Skeletal muscle satellite cell (primary cell): Measurements from ENCODE around the gene TMEM132E. TPM values are rescaled to one million over a fixed set of nuclear protein-coding genes. Genes with fewer than 3 reads are reported as not detected.
"Not testable (repeated sequence)": the region's sequence is repeated elsewhere in the genome, so short reads cannot be mapped to it uniquely, and the experiment has no call there.

ENCODE experiments used
- H3K27me3 ChIP-seq: 2 replicates; pipeline ENCODE4 v1.7.0; 2013; ENCODE audit warnings: low read length; ENCODE audit not compliant: control insufficient read depth, insufficient read depth
- H3K36me3 ChIP-seq: 2 replicates; pipeline ENCODE4 v1.7.0; 2013; ENCODE audit warnings: mild to moderate bottlenecking, control low read depth, low read length; ENCODE audit not compliant: insufficient read depth
- H3K4me1 ChIP-seq: 2 replicates; pipeline ENCODE4 v1.7.0; 2013; ENCODE audit warnings: low read length; ENCODE audit not compliant: control insufficient read depth, insufficient read depth
- H3K4me2 ChIP-seq: 2 replicates; pipeline ENCODE4 v1.7.0; 2013; ENCODE audit warnings: mild to moderate bottlenecking, low read length
- H3K4me3 ChIP-seq: 2 replicates; pipeline ENCODE4 v1.7.0; 2013; ENCODE audit warnings: low read length
- H3K9ac ChIP-seq: 2 replicates; pipeline ENCODE4 v1.7.0; 2013; ENCODE audit warnings: mild to moderate bottlenecking, low read depth, low read length, moderate library complexity
- H3K9me3 ChIP-seq: replicated peaks from 2 replicates; pipeline ENCODE4 v1.7.0; 2013; ENCODE audit warnings: mild to moderate bottlenecking, control low read depth, low read length
- total RNA-seq: library from RNA; depleted of rRNA; stranded (reverse); fragments of >200 nt; gene quantifications from 2 replicates; pipeline ENCODE4 v1.2.3, GENCODE V29; 2012; rRNA removed

Gene TMEM132E
- not detected in 2 replicates for total RNA-seq

DNA sequence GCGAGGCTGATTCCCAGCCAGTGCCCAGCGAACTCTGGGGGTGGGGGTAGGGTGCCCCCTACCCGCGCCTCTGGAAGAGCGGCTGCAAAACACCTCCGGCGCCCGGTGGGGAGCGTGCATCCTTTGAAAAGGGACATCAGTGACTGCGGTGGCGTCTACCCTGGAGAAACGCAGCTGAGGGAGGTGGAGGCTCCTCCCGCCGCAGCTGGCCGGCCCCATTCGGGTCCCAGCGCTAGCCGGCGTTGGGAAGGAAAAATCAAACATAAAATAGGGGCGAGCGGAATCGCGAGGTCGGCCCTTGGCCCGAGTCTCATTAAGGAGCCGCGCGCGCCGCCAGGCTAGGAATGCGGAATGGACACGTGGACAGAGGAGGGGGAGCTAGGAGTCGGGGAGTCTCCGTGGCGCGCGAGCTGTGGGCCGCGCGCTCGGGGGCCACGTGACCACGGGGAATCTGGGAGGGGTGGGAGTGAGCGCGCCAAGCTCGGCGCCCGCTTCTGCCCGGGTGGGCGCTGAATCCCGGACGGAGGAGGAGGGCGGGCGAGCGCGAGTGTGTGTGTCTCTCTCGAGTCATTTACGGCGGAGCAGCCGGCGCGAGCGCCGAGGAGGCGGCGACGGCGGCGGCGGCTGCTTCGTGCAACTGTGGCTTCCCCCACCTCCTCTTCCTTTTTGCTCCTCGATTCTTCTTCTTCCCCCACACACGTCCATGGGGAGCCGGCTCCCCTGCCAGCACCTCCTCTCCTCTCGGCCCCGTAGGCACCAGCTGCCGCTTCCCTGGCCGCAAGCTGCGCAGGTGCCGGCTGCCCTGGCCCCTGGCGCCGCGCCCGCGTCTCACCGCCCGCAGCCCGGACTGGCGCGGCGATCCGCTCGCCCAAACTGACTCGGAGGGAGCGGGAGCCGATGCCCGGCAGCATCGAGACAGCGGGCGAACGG lies at the start of gene TMEM132E:
Gene TMEM132E (plus strand): TSS at position 566 of the 930 bp plus-strand sequence. CDS start 1,495 bp downstream, outside the sequence.
- H3K4me3 ChIP-seq, result peak within 1 kb of the TSS; percentile 58

GRCh38 chr17:34530918-34531317 lies 48.5 kb upstream of the TMEM132E start:
- no peak overlapping the region for H3K9ac ChIP-seq
- no peak overlapping the region for H3K4me3 ChIP-seq
- no peak overlapping the region for H3K4me2 ChIP-seq
- H3K27me3 ChIP-seq, result no peaks in the 10 kb centered on the region
- no peaks in the 10 kb centered on the region for H3K36me3 ChIP-seq
- no peaks in the 10 kb centered on the region for H3K4me1 ChIP-seq
- no peaks in the 10 kb centered on the region for H3K9me3 ChIP-seq

More for the DNA sequence above, at the start of gene TMEM132E:
- Histone ChIP-seq H3K4me1 (peaks cover 15% of the 10 kb centered on the region), H3K27me3 (peaks cover 70% of the 10 kb centered on the region), H3K36me3 (no peaks in the 10 kb centered on the region), H3K9me3 (no peaks in the 10 kb centered on the region), H3K9ac (no peak within 1 kb of the TSS), H3K4me2 (peak within 1 kb of the TSS; percentile 80)

GRCh38 chr17:34532281-34533065 lies 46.9 kb upstream of the TMEM132E start:
- Histone ChIP-seq H3K4me1 (no peaks in the 10 kb centered on the region), H3K4me2 (no peak overlapping the region), H3K9me3 (no peaks in the 10 kb centered on the region), H3K9ac (no peak overlapping the region), H3K36me3 (no peaks in the 10 kb centered on the region), H3K27me3 (no peaks in the 10 kb centered on the region), H3K4me3 (no peak overlapping the region)

DNA sequence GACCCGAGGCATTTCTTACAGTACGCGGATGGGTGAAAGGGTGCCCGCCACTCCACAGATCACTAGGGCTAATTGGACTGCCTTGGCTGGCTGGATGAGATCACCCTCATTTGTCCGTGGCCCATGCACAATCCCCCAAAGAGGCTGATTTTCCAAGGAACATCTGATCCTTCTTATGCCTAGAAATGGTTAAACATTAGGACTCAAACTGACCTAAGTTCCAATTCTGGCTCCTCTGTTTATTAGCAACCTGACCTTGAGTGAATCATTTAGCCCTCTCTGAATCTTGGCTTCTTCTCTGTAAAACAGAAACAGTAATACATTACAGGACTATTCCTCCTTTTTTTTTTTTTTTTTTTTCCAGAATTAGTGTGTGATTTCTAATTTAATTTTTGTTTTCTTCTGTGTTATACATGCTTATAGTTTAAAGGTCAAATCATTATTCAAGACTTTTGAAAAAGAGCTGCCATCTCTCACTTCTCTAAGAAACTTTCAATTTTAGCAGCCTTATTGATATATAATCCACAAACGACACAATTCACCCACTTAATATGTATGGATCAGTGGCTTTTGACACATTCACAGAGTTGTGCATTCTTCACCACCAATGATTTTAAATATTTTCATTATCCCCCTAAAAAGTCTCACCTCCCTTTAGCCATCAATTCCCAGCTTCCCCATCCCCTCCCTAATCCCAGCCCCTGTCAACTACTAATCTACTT lies 45.4 kb upstream of the TMEM132E start:
- H3K9ac ChIP-seq, result no peak overlapping the region
- H3K4me1 ChIP-seq, result no peaks in the 10 kb centered on the region
- H3K27me3 ChIP-seq, result no peaks in the 10 kb centered on the region
- H3K4me3 ChIP-seq, result no peak overlapping the region
- no peaks in the 10 kb centered on the region for H3K36me3 ChIP-seq
- no peaks in the 10 kb centered on the region for H3K9me3 ChIP-seq
- no peak overlapping the region for H3K4me2 ChIP-seq

GRCh38 chr17:34537445-34537844 lies 41.9 kb upstream of the TMEM132E start:
- H3K27me3 ChIP-seq, result no peaks in the 10 kb centered on the region
- no peaks in the 10 kb centered on the region for H3K4me1 ChIP-seq
- H3K4me3 ChIP-seq, result no peak overlapping the region
- no peaks in the 10 kb centered on the region for H3K9me3 ChIP-seq
- no peak overlapping the region for H3K4me2 ChIP-seq
- no peak overlapping the region for H3K9ac ChIP-seq
- H3K36me3 ChIP-seq, result no peaks in the 10 kb centered on the region

DNA sequence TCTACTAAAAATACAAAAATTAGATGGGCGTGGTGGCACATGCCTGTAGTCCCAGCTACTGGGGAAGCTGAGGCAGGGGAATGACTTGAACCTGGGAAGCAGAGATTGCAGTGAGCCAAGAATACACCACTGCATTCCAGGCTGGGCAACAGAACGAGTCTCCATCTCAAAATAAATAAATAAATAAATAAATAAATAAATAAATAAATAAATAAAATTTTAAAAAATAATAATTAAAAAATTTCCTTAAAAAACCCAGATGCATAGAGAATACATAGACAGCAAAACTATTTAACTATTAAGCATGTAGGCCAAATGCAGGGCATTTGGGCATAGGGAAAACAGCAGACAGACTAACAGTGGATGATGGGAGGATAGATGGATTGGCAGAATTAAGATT lies 40.8 kb upstream of the TMEM132E start:
- H3K9ac ChIP-seq, H3K4me3 ChIP-seq, H3K27me3 ChIP-seq, H3K36me3 ChIP-seq, H3K4me1 ChIP-seq, H3K4me2 ChIP-seq, H3K9me3 ChIP-seq: not testable (repeated sequence)

GRCh38 chr17:34539881-34540280 lies 39.5 kb upstream of the TMEM132E start:
- Histone ChIP-seq H3K4me1 (no peaks in the 10 kb centered on the region), H3K36me3 (no peaks in the 10 kb centered on the region), H3K4me2 (no peak overlapping the region), H3K27me3 (peaks cover 5% of the 10 kb centered on the region), H3K4me3 (no peak overlapping the region), H3K9ac (no peak overlapping the region), H3K9me3 (no peaks in the 10 kb centered on the region)

DNA sequence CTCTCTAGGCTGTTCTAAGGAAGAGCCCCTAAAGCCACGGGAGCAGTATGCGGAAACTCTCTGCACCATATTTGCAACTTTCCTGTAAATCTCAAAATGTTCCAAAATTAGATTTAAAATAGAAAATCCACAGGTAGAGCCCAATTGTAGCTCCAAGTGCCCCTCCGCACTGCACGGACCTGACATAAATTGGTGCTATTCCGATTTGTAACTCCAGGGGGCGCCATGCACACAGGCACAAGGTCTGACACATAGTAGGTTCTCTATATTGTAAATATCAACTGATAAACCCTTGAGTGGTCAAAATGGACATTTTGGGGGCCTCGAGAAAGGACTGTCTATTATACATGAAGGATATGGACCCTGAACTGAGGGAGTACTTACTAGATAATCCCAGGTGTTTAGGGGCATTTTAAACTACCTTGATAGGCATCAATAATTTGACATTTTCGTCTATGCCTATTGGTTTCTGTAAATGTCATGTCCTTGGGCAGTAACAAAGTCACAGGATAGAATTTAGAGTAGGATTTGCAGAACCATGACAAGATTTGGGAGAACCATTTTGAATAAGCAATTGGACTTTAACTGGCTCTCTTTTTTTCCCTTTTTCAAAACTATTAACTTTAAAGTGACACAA lies 36.6 kb upstream of the TMEM132E start:
- Histone ChIP-seq H3K4me3 (no peak overlapping the region), H3K9ac (no peak overlapping the region), H3K27me3 (peaks cover 5% of the 10 kb centered on the region), H3K4me1 (no peaks in the 10 kb centered on the region), H3K9me3 (no peaks in the 10 kb centered on the region), H3K36me3 (no peaks in the 10 kb centered on the region), H3K4me2 (no peak overlapping the region)

DNA sequence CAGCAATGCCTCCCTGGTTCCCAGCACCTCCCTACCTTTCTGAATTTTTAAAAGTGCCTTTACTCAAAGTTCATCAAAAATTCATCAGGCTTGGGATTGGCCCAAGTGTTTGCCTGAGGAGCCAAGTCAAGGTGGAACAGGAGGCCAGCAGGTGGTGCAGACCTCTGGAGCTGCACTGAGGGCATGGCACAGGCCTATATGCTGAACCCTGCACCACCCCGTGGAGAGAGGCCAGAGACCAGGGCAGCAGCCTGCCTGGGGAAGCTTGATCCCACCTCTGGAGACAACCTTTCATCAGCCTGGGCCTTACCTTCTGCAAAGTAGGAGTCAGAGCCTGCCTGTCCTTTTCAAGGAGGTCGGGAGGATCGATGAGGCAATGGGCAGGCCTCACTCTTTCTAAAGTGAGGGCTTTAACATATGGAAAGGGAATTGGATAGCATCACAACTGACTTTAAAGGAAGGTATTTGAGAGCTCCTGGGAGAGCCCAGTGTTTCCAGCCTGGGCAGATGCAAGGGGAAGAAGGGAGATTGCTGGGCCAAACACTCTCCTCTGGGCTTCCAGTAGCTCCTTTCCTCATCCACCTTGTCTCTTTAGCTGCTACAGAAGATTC lies 31.8 kb upstream of the TMEM132E start:
- H3K9me3 ChIP-seq, result no peaks in the 10 kb centered on the region
- no peak overlapping the region for H3K9ac ChIP-seq
- H3K36me3 ChIP-seq, result no peaks in the 10 kb centered on the region
- H3K4me2 ChIP-seq, result no peak overlapping the region
- H3K4me3 ChIP-seq, result no peak overlapping the region
- no peaks in the 10 kb centered on the region for H3K4me1 ChIP-seq
- H3K27me3 ChIP-seq, result peaks cover 5% of the 10 kb centered on the region

- H3K27me3 ChIP-seq, result no peaks in the 10 kb centered on the region
These were observed 29.4 kb upstream of the TMEM132E start for GRCh38 chr17:34549966-34550365.

More at GRCh38 chr17:34549966-34550365, 29.4 kb upstream of the TMEM132E start:
- Histone ChIP-seq H3K36me3 (no peaks in the 10 kb centered on the region), H3K4me3 (no peak overlapping the region), H3K9me3 (no peaks in the 10 kb centered on the region), H3K9ac (no peak overlapping the region), H3K4me1 (no peaks in the 10 kb centered on the region), H3K4me2 (no peak overlapping the region)
